Frontal cortex (tissue), 4 donors: ENCODE data around the gene TRAF2. TPM values are rescaled to one million over a fixed set of nuclear protein-coding genes. Genes with fewer than 3 reads are reported as not detected.
A peak's percentile ranks its signal among the peaks of the same experiment; 100 is the strongest.
"Not testable (repeated sequence)": the region's sequence is repeated elsewhere in the genome, so short reads cannot be mapped to it uniquely, and the experiment has no call there.

Source experiments
- DNase-seq, 2 donors: peaks; one replicate each; pipeline ENCODE4 v3.0.0; 2012; ENCODE audit warnings: low spot score in 2 of 2
- FAIRE-seq: peaks from 2 replicates; lab custom pipeline; 2012; peaks lifted over from hg19 to GRCh38; lab: Jason Lieb, UNC
- total RNA-seq: library from RNA; depleted of rRNA; stranded (reverse); fragments of >200 nt; gene quantifications from one replicate; pipeline ENCODE4 v1.2.3, GENCODE V29; 2014
- donor health status: control.
- donor health status: control.
- donor health status: control.

Gene TRAF2
- total RNA-seq, 1 donor from 2014 or later: 7.3 TPM

- DNase-seq (no peak), FAIRE-seq (no peak)
These were observed 11.2 kb upstream of the TRAF2 start for GRCh38 chr9:136875155-136875554.

- DNase-seq: no peak
- FAIRE-seq: no peak
These were observed 9.8 kb upstream of the TRAF2 start for GRCh38 chr9:136876476-136876875.

- DNase-seq (no peak), FAIRE-seq (no peak)
These were observed 5.7 kb upstream of the TRAF2 start for GRCh38 chr9:136880651-136881050.

GRCh38 chr9:136881691-136882108 is 4.6 kb upstream of the TRAF2 start:
- FAIRE-seq (no peak), DNase-seq (no peak)

GRCh38 chr9:136882109-136882946 is 4.0 kb upstream of the TRAF2 start:
- FAIRE-seq: no peak

GRCh38 chr9:136882947-136883283 is 3.4 kb upstream of the TRAF2 start:
- DNase-seq, FAIRE-seq: not testable (repeated sequence)

More at GRCh38 chr9:136882109-136882946, 4.0 kb upstream of the TRAF2 start:
- DNase-seq: no peak

- DNase-seq, FAIRE-seq: not testable (repeated sequence)
These were observed 2.6 kb upstream of the TRAF2 start for GRCh38 chr9:136883670-136884069.

- DNase-seq (peak in 1 of 2 donors; percentile 91), FAIRE-seq (no peak)
These were observed 588 bp downstream of the TRAF2 start for GRCh38 chr9:136886610-136887597.

GRCh38 chr9:136888454-136888853 is 2.1 kb downstream of the TRAF2 start:
- FAIRE-seq (no peak), DNase-seq (no peak)

- FAIRE-seq: no peak
- no peak for DNase-seq
These were observed 3.5 kb downstream of the TRAF2 start for GRCh38 chr9:136889858-136890257.

GRCh38 chr9:136890661-136891060 is 4.3 kb downstream of the TRAF2 start:
- FAIRE-seq (no peak), DNase-seq (no peak)

GRCh38 chr9:136896027-136896426 is 9.7 kb downstream of the TRAF2 start:
- FAIRE-seq (no peak), DNase-seq (no peak)

GRCh38 chr9:136898483-136899100 is 12.3 kb downstream of the TRAF2 start:
- FAIRE-seq (no peak), DNase-seq (no peak)

GRCh38 chr9:136899196-136899595 is 12.9 kb downstream of the TRAF2 start:
- FAIRE-seq (no peak), DNase-seq (no peak)

GRCh38 chr9:136900556-136900955 is 14.2 kb downstream of the TRAF2 start:
- DNase-seq: no peak
- FAIRE-seq: no peak

GRCh38 chr9:136900988-136901515 is 14.7 kb downstream of the TRAF2 start:
- DNase-seq: no peak
- FAIRE-seq: no peak

GRCh38 chr9:136901516-136902258 is 15.4 kb downstream of the TRAF2 start:
- no peak for DNase-seq
- no peak for FAIRE-seq

- FAIRE-seq (no peak), DNase-seq (peak in 1 of 2 donors; percentile 57)
These were observed 16.0 kb downstream of the TRAF2 start for GRCh38 chr9:136902259-136902821.

- FAIRE-seq (no peak), DNase-seq (no peak)
These were observed 16.8 kb downstream of the TRAF2 start for GRCh38 chr9:136903041-136903554.
